Measurements from ENCODE around the gene HNRNPH1. TPM values are rescaled to one million over a fixed set of nuclear protein-coding genes. Genes with fewer than 3 reads are reported as not detected.
A peak's percentile ranks its signal among the peaks of the same experiment; 100 is the strongest.

Gene HNRNPH1
- total RNA-seq, 1 experiment from 2014 or later: 587 TPM

DNA sequence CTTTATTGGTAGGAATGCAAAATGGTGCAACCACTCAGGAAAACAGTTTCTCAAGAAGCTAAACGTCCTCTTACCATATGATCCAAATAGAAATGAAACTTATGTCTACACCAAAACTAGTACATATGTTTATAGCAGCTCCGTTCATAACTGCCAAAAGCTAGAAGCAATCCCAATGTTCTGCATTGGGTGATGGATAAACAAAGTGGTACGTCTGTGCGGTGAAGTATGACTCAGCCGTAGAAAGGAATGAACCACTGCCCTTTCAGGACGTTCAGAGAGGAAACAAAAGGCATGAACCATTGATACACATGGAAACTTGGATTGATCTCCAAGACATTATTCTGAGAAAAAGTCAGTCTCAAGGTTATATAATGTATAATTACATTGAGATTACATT lies 27.6 kb downstream of the HNRNPH1 start:
- no peaks in the 10 kb centered on the region for H3K4me1 ChIP-seq (ENCODE audit: control insufficient read depth, insufficient read depth, low read length)
- TF ChIP-seq, protein P1, sequence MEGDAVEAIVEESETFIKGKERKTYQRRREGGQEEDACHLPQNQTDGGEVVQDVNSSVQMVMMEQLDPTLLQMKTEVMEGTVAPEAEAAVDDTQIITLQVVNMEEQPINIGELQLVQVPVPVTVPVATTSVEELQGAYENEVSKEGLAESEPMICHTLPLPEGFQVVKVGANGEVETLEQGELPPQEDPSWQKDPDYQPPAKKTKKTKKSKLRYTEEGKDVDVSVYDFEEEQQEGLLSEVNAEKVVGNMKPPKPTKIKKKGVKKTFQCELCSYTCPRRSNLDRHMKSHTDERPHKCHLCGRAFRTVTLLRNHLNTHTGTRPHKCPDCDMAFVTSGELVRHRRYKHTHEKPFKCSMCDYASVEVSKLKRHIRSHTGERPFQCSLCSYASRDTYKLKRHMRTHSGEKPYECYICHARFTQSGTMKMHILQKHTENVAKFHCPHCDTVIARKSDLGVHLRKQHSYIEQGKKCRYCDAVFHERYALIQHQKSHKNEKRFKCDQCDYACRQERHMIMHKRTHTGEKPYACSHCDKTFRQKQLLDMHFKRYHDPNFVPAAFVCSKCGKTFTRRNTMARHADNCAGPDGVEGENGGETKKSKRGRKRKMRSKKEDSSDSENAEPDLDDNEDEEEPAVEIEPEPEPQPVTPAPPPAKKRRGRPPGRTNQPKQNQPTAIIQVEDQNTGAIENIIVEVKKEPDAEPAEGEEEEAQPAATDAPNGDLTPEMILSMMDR (IDR thresholded peaks at IDR 0.05): no peak
- TF ChIP-seq POLR2AphosphoS5 (IDR thresholded peaks at IDR 0.05; ENCODE audit: low read depth, low read length): no peak
- no peak for TF ChIP-seq SIN3A (IDR thresholded peaks at IDR 0.05; ENCODE audit: borderline replicate concordance, insufficient read depth, low read depth, low read length)
- TF ChIP-seq, protein P2, sequence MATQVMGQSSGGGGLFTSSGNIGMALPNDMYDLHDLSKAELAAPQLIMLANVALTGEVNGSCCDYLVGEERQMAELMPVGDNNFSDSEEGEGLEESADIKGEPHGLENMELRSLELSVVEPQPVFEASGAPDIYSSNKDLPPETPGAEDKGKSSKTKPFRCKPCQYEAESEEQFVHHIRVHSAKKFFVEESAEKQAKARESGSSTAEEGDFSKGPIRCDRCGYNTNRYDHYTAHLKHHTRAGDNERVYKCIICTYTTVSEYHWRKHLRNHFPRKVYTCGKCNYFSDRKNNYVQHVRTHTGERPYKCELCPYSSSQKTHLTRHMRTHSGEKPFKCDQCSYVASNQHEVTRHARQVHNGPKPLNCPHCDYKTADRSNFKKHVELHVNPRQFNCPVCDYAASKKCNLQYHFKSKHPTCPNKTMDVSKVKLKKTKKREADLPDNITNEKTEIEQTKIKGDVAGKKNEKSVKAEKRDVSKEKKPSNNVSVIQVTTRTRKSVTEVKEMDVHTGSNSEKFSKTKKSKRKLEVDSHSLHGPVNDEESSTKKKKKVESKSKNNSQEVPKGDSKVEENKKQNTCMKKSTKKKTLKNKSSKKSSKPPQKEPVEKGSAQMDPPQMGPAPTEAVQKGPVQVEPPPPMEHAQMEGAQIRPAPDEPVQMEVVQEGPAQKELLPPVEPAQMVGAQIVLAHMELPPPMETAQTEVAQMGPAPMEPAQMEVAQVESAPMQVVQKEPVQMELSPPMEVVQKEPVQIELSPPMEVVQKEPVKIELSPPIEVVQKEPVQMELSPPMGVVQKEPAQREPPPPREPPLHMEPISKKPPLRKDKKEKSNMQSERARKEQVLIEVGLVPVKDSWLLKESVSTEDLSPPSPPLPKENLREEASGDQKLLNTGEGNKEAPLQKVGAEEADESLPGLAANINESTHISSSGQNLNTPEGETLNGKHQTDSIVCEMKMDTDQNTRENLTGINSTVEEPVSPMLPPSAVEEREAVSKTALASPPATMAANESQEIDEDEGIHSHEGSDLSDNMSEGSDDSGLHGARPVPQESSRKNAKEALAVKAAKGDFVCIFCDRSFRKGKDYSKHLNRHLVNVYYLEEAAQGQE (IDR thresholded peaks at IDR 0.05; ENCODE audit: insufficient read depth in 1 of 2, low read depth in 2 of 2, low read length in 1 of 2): no peak
- TF ChIP-seq TCF7L2 (IDR thresholded peaks at IDR 0.05; ENCODE audit: low read depth, low read length): no peak
- H3K9me3 ChIP-seq (ENCODE audit: control insufficient read depth, insufficient read depth, low read depth, low read length): no peaks in the 10 kb centered on the region
- ChIA-PET CTCF (interaction anchor here (0.6 kb wide), 1 partner anchor 64 kb away, joined by 3 read pairs; no protein-coding TSS in a partner anchor), POLR2A (no interaction called here)
- DNase-seq (ENCODE audit: low read depth, low spot score) (no peak), ATAC-seq (no peak)
- no TSS peak for BruUV-seq (replicated peaks)
- H3K27ac ChIP-seq (ENCODE audit: low read length): no peak overlapping the region
- no peaks in the 10 kb centered on the region for H3K27me3 ChIP-seq (ENCODE audit: control insufficient read depth, insufficient read depth, low read length)
- peaks cover 14% of the 10 kb centered on the region for H3K36me3 ChIP-seq (ENCODE audit: control insufficient read depth, insufficient read depth, low read length)
- intact Hi-C loops (cut with micrococcal nuclease; ENCODE audit: unreplicated experiment): no loop called here
- H3K4me3 ChIP-seq (ENCODE audit: low read depth in 2 of 2, low read length in 2 of 2): no peak overlapping the region
- in situ Hi-C loops (cut with HindIII; ENCODE audit: low pct_unique_long_range_greater_than_20kb, low sequenced_read_pairs): no loop called here

DNA sequence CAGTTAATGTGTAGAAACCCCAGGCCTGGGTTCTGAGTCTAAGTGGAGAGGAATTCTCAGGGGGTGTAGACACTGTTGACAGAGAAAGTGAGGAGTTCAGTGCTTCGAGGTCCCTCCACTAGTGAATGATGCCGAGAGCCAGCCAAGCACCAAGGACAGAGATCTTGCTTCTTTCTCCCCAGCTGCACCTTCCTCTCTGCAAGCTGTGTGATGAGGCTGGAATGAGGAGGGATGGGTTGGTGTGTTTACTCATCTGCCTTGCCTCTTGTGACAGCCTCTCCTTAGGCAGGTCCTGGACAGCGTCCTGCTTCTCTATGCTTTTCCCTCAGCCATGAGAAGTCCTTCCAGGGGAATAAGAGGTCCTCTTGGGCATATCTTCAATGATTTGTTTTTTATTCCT lies 35.3 kb downstream of the HNRNPH1 start:
- Histone ChIP-seq H3K4me3 (ENCODE audit: low read depth in 2 of 2, low read length in 2 of 2) (no peak overlapping the region), H3K4me1 (ENCODE audit: control insufficient read depth, insufficient read depth, low read length) (no peaks in the 10 kb centered on the region), H3K36me3 (ENCODE audit: control insufficient read depth, insufficient read depth, low read length) (peaks cover 12% of the 10 kb centered on the region), H3K27me3 (ENCODE audit: control insufficient read depth, insufficient read depth, low read length) (no peaks in the 10 kb centered on the region), H3K27ac (ENCODE audit: low read length) (no peak overlapping the region), H3K9me3 (ENCODE audit: control insufficient read depth, insufficient read depth, low read depth, low read length) (no peaks in the 10 kb centered on the region)
- BruUV-seq (replicated peaks): no TSS peak
- ChIA-PET POLR2A (no interaction called here), CTCF (no interaction called here)
- TF ChIP-seq, protein P2 (IDR thresholded peaks at IDR 0.05; ENCODE audit: insufficient read depth in 1 of 2, low read depth in 2 of 2, low read length in 1 of 2): peak; percentile 18 to 49; a peak in 1 of 4 replicates
- TF ChIP-seq, protein P1 (IDR thresholded peaks at IDR 0.05): no peak
- TF ChIP-seq POLR2AphosphoS5 (IDR thresholded peaks at IDR 0.05; ENCODE audit: low read depth, low read length) (no peak), SIN3A (IDR thresholded peaks at IDR 0.05; ENCODE audit: borderline replicate concordance, insufficient read depth, low read depth, low read length) (no peak), TCF7L2 (IDR thresholded peaks at IDR 0.05; ENCODE audit: low read depth, low read length) (no peak)
- intact Hi-C loops (cut with micrococcal nuclease; ENCODE audit: unreplicated experiment): no loop called here
- ATAC-seq (no peak), DNase-seq (ENCODE audit: low read depth, low spot score) (no peak)
- in situ Hi-C loops (cut with HindIII; ENCODE audit: low pct_unique_long_range_greater_than_20kb, low sequenced_read_pairs): no loop called here
